ENCODE measurements around the gene VPS13A.

VPS13A gene

GRCh38 chr9:77175151-77175550 is 2.2 kb upstream of the VPS13A start:
- TF ChIP-seq EGR1 (IDR thresholded peaks at IDR 0.05) (no peak), CREB1 (IDR thresholded peaks at IDR 0.05; ENCODE audit: low read depth) (no peak), EP300 (IDR thresholded peaks at IDR 0.05; ENCODE audit: borderline replicate concordance) (no peak), USF1 (IDR thresholded peaks at IDR 0.05) (no peak), MAX (IDR thresholded peaks at IDR 0.05) (no peak), TEAD4 (IDR thresholded peaks at IDR 0.05) (no peak), FOXM1 (IDR thresholded peaks at IDR 0.05; ENCODE audit: borderline replicate concordance, low read depth) (no peak)

GRCh38 chr9:77176106-77176505 is 1.2 kb upstream of the VPS13A start:
- TF ChIP-seq FOXM1 (IDR thresholded peaks at IDR 0.05; ENCODE audit: borderline replicate concordance, low read depth) (no peak), USF1 (IDR thresholded peaks at IDR 0.05) (no peak), TAF1 (IDR thresholded peaks at IDR 0.05; ENCODE audit: low read depth) (no peak), RAD21 (IDR thresholded peaks at IDR 0.05; ENCODE audit: low read depth) (no peak), TEAD4 (IDR thresholded peaks at IDR 0.05) (no peak)
- TF ChIP-seq, protein P1, sequence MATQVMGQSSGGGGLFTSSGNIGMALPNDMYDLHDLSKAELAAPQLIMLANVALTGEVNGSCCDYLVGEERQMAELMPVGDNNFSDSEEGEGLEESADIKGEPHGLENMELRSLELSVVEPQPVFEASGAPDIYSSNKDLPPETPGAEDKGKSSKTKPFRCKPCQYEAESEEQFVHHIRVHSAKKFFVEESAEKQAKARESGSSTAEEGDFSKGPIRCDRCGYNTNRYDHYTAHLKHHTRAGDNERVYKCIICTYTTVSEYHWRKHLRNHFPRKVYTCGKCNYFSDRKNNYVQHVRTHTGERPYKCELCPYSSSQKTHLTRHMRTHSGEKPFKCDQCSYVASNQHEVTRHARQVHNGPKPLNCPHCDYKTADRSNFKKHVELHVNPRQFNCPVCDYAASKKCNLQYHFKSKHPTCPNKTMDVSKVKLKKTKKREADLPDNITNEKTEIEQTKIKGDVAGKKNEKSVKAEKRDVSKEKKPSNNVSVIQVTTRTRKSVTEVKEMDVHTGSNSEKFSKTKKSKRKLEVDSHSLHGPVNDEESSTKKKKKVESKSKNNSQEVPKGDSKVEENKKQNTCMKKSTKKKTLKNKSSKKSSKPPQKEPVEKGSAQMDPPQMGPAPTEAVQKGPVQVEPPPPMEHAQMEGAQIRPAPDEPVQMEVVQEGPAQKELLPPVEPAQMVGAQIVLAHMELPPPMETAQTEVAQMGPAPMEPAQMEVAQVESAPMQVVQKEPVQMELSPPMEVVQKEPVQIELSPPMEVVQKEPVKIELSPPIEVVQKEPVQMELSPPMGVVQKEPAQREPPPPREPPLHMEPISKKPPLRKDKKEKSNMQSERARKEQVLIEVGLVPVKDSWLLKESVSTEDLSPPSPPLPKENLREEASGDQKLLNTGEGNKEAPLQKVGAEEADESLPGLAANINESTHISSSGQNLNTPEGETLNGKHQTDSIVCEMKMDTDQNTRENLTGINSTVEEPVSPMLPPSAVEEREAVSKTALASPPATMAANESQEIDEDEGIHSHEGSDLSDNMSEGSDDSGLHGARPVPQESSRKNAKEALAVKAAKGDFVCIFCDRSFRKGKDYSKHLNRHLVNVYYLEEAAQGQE (IDR thresholded peaks at IDR 0.05; ENCODE audit: low read depth): no peak

DNA sequence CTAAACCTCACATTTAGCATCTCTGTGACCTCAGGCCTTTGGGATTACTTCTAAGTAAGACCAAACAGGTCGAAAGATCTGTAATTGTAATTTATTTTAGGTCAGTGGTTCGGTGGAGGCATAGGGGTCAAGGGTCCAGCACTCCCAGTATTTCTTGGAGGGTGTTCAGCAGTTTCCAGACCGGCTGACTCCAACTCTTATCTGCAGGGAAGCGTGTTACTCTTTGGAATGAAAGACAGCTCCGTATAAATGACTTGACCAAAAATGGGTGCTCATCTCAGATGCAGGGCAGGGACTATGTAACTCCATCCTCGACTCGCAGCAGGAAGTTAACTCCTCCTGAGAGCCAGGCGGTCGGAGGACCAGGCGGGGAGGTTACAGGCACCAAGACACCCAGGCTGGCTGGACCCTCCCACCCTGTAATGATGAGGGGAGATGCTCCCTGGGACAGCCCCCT is 620 bp upstream of the VPS13A start:
- TF ChIP-seq TAF1 (IDR thresholded peaks at IDR 0.05; ENCODE audit: low read depth): no peak
- no peak for TF ChIP-seq ZBTB7A (IDR thresholded peaks at IDR 0.05; ENCODE audit: low read depth)
- no peak for TF ChIP-seq TEAD4 (IDR thresholded peaks at IDR 0.05)
- TF ChIP-seq, protein P1 (IDR thresholded peaks at IDR 0.05; ENCODE audit: low read depth): no peak
- TF ChIP-seq TCF12 (IDR thresholded peaks at IDR 0.05; ENCODE audit: low read depth): no peak
- TF ChIP-seq CEBPB (IDR thresholded peaks at IDR 0.05): no peak
- TF ChIP-seq USF1 (IDR thresholded peaks at IDR 0.05): no peak
- TF ChIP-seq EP300 (IDR thresholded peaks at IDR 0.05; ENCODE audit: borderline replicate concordance): no peak
- TF ChIP-seq CREB1 (IDR thresholded peaks at IDR 0.05; ENCODE audit: low read depth): no peak
- no peak for TF ChIP-seq RAD21 (IDR thresholded peaks at IDR 0.05; ENCODE audit: low read depth)
- no peak for TF ChIP-seq YY1 (IDR thresholded peaks at IDR 0.05; ENCODE audit: low read depth)

- TF ChIP-seq, protein P1 (IDR thresholded peaks at IDR 0.05; ENCODE audit: low read depth): no peak
- TF ChIP-seq MAX (IDR thresholded peaks at IDR 0.05) (peak; percentile 82), TEAD4 (IDR thresholded peaks at IDR 0.05) (no peak), TCF12 (IDR thresholded peaks at IDR 0.05; ENCODE audit: low read depth) (no peak)
These were observed 810 bp downstream of the VPS13A start for GRCh38 chr9:77177894-77178794.
